Measurements from ENCODE around the gene TNIK. TPM values are rescaled to one million over a fixed set of nuclear protein-coding genes. Genes with fewer than 3 reads are reported as not detected.

Gene TNIK
- total RNA-seq, 1 donor from 2014 or later = 1.1 TPM

DNA sequence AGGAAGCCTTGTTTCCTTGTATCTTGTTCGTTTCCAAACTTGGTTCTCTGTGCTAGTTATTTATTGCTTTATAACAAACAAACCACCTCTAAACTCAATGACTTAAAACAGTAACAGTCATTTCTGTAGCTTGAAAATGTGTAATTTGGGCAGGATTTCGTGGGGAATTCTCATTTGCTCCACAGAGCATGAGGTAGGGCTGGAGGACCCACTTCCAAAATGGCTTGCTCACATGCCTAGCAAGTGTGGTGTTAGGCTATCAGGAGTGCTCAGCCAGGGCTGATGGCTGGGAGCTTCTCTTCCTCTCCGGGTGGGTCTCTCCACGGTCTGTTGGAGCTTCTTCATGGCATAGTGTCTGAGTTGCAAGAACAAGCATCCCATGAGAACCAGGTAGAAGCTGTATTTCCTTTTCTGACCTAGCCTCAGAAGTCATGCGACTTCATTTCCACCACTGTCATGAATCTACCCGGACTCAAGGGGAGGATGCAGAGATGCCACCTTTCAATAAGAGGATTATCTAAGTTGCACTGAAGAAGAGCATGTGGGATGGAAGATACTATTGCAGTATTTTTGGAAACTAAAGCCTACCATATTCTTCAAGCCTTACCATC is 8.2 kb upstream of the TNIK start:
- no peak for FAIRE-seq
- DNase-seq (ENCODE audit: low read depth) = no peak
- H3K36me3 ChIP-seq (ENCODE audit: control insufficient read depth, insufficient read depth, low read length) = no peaks in the 10 kb centered on the region
- H3K4me3 ChIP-seq (ENCODE audit: low read depth, low read length) = no peak overlapping the region
- TF ChIP-seq, protein P1, sequence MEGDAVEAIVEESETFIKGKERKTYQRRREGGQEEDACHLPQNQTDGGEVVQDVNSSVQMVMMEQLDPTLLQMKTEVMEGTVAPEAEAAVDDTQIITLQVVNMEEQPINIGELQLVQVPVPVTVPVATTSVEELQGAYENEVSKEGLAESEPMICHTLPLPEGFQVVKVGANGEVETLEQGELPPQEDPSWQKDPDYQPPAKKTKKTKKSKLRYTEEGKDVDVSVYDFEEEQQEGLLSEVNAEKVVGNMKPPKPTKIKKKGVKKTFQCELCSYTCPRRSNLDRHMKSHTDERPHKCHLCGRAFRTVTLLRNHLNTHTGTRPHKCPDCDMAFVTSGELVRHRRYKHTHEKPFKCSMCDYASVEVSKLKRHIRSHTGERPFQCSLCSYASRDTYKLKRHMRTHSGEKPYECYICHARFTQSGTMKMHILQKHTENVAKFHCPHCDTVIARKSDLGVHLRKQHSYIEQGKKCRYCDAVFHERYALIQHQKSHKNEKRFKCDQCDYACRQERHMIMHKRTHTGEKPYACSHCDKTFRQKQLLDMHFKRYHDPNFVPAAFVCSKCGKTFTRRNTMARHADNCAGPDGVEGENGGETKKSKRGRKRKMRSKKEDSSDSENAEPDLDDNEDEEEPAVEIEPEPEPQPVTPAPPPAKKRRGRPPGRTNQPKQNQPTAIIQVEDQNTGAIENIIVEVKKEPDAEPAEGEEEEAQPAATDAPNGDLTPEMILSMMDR (IDR thresholded peaks at IDR 0.05; ENCODE audit: insufficient read depth, low read length, severe bottlenecking) = no peak
- H3K27me3 ChIP-seq (ENCODE audit: control insufficient read depth, insufficient read depth, low read length) = no peaks in the 10 kb centered on the region

DNA sequence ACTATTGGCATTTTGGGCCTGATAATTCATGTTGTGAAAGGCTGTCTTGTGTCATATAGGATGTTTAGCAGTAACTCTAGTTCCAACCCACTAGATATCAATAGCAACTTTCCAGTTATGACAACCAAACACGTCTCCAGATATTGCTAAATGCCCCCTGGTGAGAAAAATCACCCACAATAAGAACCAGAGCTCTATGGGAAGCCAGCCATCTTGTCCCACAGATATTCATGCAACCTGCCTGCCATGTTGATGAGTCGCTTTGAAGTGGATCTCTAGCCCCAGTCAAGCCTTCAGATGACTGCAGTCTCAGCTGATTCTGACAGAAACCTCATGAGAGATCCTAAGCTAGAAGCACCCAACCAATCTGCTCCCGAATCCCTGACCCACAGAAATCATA is 5.6 kb upstream of the TNIK start:
- no peak overlapping the region for H3K4me3 ChIP-seq (ENCODE audit: low read depth, low read length)
- no peak for DNase-seq (ENCODE audit: low read depth)
- no peak for FAIRE-seq
- H3K36me3 ChIP-seq (ENCODE audit: control insufficient read depth, insufficient read depth, low read length) = no peaks in the 10 kb centered on the region
- TF ChIP-seq, protein P1 (IDR thresholded peaks at IDR 0.05; ENCODE audit: insufficient read depth, low read length, severe bottlenecking) = no peak
- no peaks in the 10 kb centered on the region for H3K27me3 ChIP-seq (ENCODE audit: control insufficient read depth, insufficient read depth, low read length)

- Histone ChIP-seq H3K27me3 (ENCODE audit: control insufficient read depth, insufficient read depth, low read length) (no peaks in the 10 kb centered on the region), H3K4me3 (ENCODE audit: low read depth, low read length) (no peak overlapping the region), H3K36me3 (ENCODE audit: control insufficient read depth, insufficient read depth, low read length) (no peaks in the 10 kb centered on the region)
- TF ChIP-seq, protein P1 (IDR thresholded peaks at IDR 0.05; ENCODE audit: insufficient read depth, low read length, severe bottlenecking) = no peak
- DNase-seq (ENCODE audit: low read depth) (no peak), FAIRE-seq (no peak)
Observed at GRCh38 chr3:171464462-171464861, 4.3 kb upstream of the TNIK start.

DNA sequence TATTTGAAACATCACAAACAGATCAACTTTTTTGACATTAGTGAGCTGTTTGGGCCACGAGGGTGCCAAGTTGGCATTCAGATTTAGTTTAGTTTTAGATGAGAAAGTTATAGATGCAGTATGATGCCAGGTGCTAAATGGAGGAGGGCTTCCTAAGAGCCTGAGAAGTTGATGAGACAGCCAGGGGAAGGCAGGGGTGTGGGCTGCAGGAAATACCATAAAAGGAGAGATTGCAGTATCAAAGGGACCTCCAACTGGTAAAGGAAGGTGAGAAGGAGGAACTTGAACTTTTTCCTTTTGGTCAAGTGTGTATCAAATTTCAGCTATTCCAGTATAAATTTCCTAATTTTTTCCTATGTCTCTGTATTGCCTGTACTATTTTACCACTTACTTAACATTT is 2.0 kb upstream of the TNIK start:
- DNase-seq (ENCODE audit: low read depth) (no peak), FAIRE-seq (no peak)
- TF ChIP-seq, protein P1 (IDR thresholded peaks at IDR 0.05; ENCODE audit: insufficient read depth, low read length, severe bottlenecking) = no peak
- H3K36me3 ChIP-seq (ENCODE audit: control insufficient read depth, insufficient read depth, low read length) = no peaks in the 10 kb centered on the region
- no peaks in the 10 kb centered on the region for H3K27me3 ChIP-seq (ENCODE audit: control insufficient read depth, insufficient read depth, low read length)
- no peak overlapping the region for H3K4me3 ChIP-seq (ENCODE audit: low read depth, low read length)

DNA sequence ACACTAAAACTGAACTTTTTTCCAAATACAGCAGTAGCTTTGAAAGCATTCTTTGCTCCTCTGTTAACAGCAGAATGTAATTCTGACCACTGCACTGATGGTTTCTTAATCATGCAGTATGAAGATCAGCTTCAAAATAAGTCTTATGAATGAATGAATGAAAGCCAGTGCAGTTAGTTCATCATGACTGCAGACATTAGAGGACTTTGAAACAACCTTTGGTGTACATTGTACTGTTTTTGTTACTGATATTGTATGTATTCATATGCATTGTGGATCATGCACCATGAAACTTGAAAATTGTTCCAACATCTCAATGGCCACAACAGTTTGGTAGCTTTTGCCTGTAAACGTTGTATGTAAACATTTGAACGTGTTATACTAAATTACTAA is 1.3 kb upstream of the TNIK start:
- TF ChIP-seq, protein P1 (IDR thresholded peaks at IDR 0.05; ENCODE audit: insufficient read depth, low read length, severe bottlenecking) = no peak
- Histone ChIP-seq H3K27me3 (ENCODE audit: control insufficient read depth, insufficient read depth, low read length) (no peaks in the 10 kb centered on the region), H3K4me3 (ENCODE audit: low read depth, low read length) (peak overlapping the region; percentile 63), H3K36me3 (ENCODE audit: control insufficient read depth, insufficient read depth, low read length) (no peaks in the 10 kb centered on the region)
- no peak for FAIRE-seq
- no peak for DNase-seq (ENCODE audit: low read depth)
